ENCODE results near the gene SRRD.

GRCh38 chr22:26443901-26444690 lies 39.6 kb upstream of the SRRD start:
- TF ChIP-seq, protein P1, sequence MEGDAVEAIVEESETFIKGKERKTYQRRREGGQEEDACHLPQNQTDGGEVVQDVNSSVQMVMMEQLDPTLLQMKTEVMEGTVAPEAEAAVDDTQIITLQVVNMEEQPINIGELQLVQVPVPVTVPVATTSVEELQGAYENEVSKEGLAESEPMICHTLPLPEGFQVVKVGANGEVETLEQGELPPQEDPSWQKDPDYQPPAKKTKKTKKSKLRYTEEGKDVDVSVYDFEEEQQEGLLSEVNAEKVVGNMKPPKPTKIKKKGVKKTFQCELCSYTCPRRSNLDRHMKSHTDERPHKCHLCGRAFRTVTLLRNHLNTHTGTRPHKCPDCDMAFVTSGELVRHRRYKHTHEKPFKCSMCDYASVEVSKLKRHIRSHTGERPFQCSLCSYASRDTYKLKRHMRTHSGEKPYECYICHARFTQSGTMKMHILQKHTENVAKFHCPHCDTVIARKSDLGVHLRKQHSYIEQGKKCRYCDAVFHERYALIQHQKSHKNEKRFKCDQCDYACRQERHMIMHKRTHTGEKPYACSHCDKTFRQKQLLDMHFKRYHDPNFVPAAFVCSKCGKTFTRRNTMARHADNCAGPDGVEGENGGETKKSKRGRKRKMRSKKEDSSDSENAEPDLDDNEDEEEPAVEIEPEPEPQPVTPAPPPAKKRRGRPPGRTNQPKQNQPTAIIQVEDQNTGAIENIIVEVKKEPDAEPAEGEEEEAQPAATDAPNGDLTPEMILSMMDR (IDR thresholded peaks at IDR 0.05) = no peak
- TF ChIP-seq POLR2AphosphoS5 (IDR thresholded peaks at IDR 0.05) (no peak), POLR2A (IDR thresholded peaks at IDR 0.05) (no peak)

All from breast epithelium (tissue), 3 donors.